Activated gamma-delta T cell (primary cell): ENCODE results near the gene COL27A1.

Experiments used
- DNase-seq: peaks from one replicate; lab custom pipeline; 2025; lab: John Stamatoyannopoulos, UW

Gene COL27A1

GRCh38 chr9:114149181-114149580 is 6.2 kb upstream of the COL27A1 start:
- no peak for DNase-seq

- DNase-seq = no peak
These were observed 5.5 kb upstream of the COL27A1 start for GRCh38 chr9:114149765-114150340.

- DNase-seq = no peak
These were observed 4.7 kb upstream of the COL27A1 start for GRCh38 chr9:114150608-114151007.

GRCh38 chr9:114151426-114151956 is 3.8 kb upstream of the COL27A1 start:
- DNase-seq = no peak

- no peak for DNase-seq
These were observed 1.4 kb upstream of the COL27A1 start for GRCh38 chr9:114153761-114154599.

- DNase-seq = no peak
These were observed 686 bp upstream of the COL27A1 start for GRCh38 chr9:114154600-114155102.

- no peak for DNase-seq
These were observed 789 bp downstream of the COL27A1 start for GRCh38 chr9:114155995-114156656.

- no peak for DNase-seq
These were observed 1.5 kb downstream of the COL27A1 start for GRCh38 chr9:114156657-114157421.

- DNase-seq = no peak
These were observed 2.3 kb downstream of the COL27A1 start for GRCh38 chr9:114157516-114158176.

GRCh38 chr9:114158482-114159130 is 3.3 kb downstream of the COL27A1 start:
- DNase-seq = no peak

- DNase-seq = no peak
These were observed 4.4 kb downstream of the COL27A1 start for GRCh38 chr9:114159691-114160090.

- DNase-seq = no peak
These were observed 6.2 kb downstream of the COL27A1 start for GRCh38 chr9:114161513-114161912.

- DNase-seq = no peak
These were observed 8.2 kb downstream of the COL27A1 start for GRCh38 chr9:114163517-114163951.

GRCh38 chr9:114164191-114164794 is 9.0 kb downstream of the COL27A1 start:
- DNase-seq = no peak

- no peak for DNase-seq
These were observed 10.2 kb downstream of the COL27A1 start for GRCh38 chr9:114165407-114166102.

- no peak for DNase-seq
These were observed 10.8 kb downstream of the COL27A1 start for GRCh38 chr9:114166103-114166470.

- no peak for DNase-seq
These were observed 11.6 kb downstream of the COL27A1 start for GRCh38 chr9:114166614-114167572.

- no peak for DNase-seq
These were observed 12.3 kb downstream of the COL27A1 start for GRCh38 chr9:114167591-114168091.
